IMR-90 (cell line): ENCODE results near the gene PCDHGA4. TPM values are rescaled to one million over a fixed set of nuclear protein-coding genes. Genes with fewer than 3 reads are reported as not detected.
"Not testable (repeated sequence)": the region's sequence is repeated elsewhere in the genome, so short reads cannot be mapped to it uniquely, and the experiment has no call there.

Source experiments
- ATAC-seq: fragments of 200-7000 bp; cut with Tn5 transposase; 2 replicates; pipeline ENCODE4 v1.9.1; 2020; ENCODE audit warnings: low read depth, mild to moderate bottlenecking, moderate library complexity
- BruUV-seq: library from RNA; stranded (reverse); fragments of 400-500 nt; replicated peaks from 2 replicates; lab custom pipeline; 2021; lab: Mats Ljungman, UMichigan
- CTCF ChIA-PET: fragments of 300-600 bp; formaldehyde crosslinking; extraction: SDS; loops from one replicate; lab custom pipeline; 2021; ENCODE audit warnings: antibody characterized with exemption; lab: Yijun Ruan, JAX
- POLR2A ChIA-PET: fragments of 300-600 bp; sonication (Branson Sonifier 250); formaldehyde crosslinking; loops from one replicate; lab custom pipeline; 2022; ENCODE audit warnings: antibody characterized with exemption; ENCODE audit not compliant: unreplicated experiment; lab: Charles Lee
- DNase-seq: peaks from one replicate; pipeline ENCODE4 v3.0.0; 2013
- H2AFZ ChIP-seq: replicated peaks from 2 replicates; pipeline ENCODE3; 2013; ENCODE audit warnings: low read length, mild to moderate bottlenecking; ENCODE audit not compliant: poor library complexity
- H2AK5ac ChIP-seq: 2 replicates; pipeline ENCODE4 v1.6.1; 2013; ENCODE audit warnings: low read depth, low read length, inconsistent platforms
- H2AK9ac ChIP-seq: replicated peaks from 2 replicates; pipeline ENCODE3; 2013; ENCODE audit warnings: mild to moderate bottlenecking, low read depth, low read length, moderate library complexity; ENCODE audit not compliant: poor library complexity
- H2BK120ac ChIP-seq: 2 replicates; pipeline ENCODE4 v1.6.1; 2013; ENCODE audit warnings: low read depth, low read length, inconsistent platforms
- H2BK15ac ChIP-seq: 3 replicates; pipeline ENCODE4 v1.6.1; 2013; ENCODE audit warnings: low read depth, low read length, inconsistent platforms
- H2BK20ac ChIP-seq: 2 replicates; pipeline ENCODE4 v1.6.1; 2013; ENCODE audit warnings: low read depth, mild to moderate bottlenecking, inconsistent platforms, low read length, moderate library complexity
- H2BK5ac ChIP-seq: 2 replicates; pipeline ENCODE4 v1.6.1; 2013; ENCODE audit warnings: mild to moderate bottlenecking, low read depth, low read length, inconsistent platforms; ENCODE audit not compliant: poor library complexity, severe bottlenecking
- H3K14ac ChIP-seq: replicated peaks from 2 replicates; pipeline ENCODE4 v1.6.1; 2013; ENCODE audit warnings: low read depth, low read length, inconsistent platforms
- H3K18ac ChIP-seq: 2 replicates; pipeline ENCODE4 v1.6.1; 2013; ENCODE audit warnings: low read depth, low read length, control low read depth
- H3K23ac ChIP-seq: 2 replicates; pipeline ENCODE4 v1.6.1; 2013; ENCODE audit warnings: low read depth, low read length, inconsistent platforms
- H3K27ac ChIP-seq: 2 replicates; pipeline ENCODE4 v1.5.1; 2013; ENCODE audit warnings: mild to moderate bottlenecking, control low read depth, low read length; ENCODE audit not compliant: insufficient read depth
- H3K27me3 ChIP-seq: 2 replicates; pipeline ENCODE4 v1.6.1; 2013; ENCODE audit warnings: low read length; ENCODE audit not compliant: control insufficient read depth, insufficient read depth
- H3K36me3 ChIP-seq: 2 replicates; pipeline ENCODE4 v1.6.1; 2013; ENCODE audit warnings: low read length, mixed read lengths; ENCODE audit not compliant: control insufficient read depth, insufficient read depth
- H3K4ac ChIP-seq: 2 replicates; pipeline ENCODE4 v1.6.1; 2013; ENCODE audit warnings: low read depth, low read length, inconsistent platforms
- H3K4me1 ChIP-seq: 2 replicates; pipeline ENCODE4 v1.6.1; 2013; ENCODE audit warnings: low read length, mixed read lengths; ENCODE audit not compliant: control insufficient read depth, insufficient read depth
- H3K4me2 ChIP-seq: 2 replicates; pipeline ENCODE4 v1.6.1; 2013; ENCODE audit warnings: low read depth, mild to moderate bottlenecking, control low read depth, low read length, moderate library complexity
- H3K4me3 ChIP-seq: 2 replicates; pipeline ENCODE4 v1.5.1; 2013; ENCODE audit warnings: low read depth, mild to moderate bottlenecking, control low read depth, low read length, moderate library complexity; ENCODE audit not compliant: insufficient read depth
- H3K56ac ChIP-seq: 2 replicates; pipeline ENCODE4 v1.6.1; 2013; ENCODE audit warnings: low read length, inconsistent platforms; ENCODE audit not compliant: insufficient read depth; ENCODE audit errors: extremely low read depth
- H3K79me1 ChIP-seq, 2 experiments: 2 replicates each; pipeline ENCODE4 v1.6.1; 2013; ENCODE audit warnings: low read length in 2 of 2, inconsistent platforms in 1 of 2, low read depth in 1 of 2
- H3K9ac ChIP-seq: 2 replicates; pipeline ENCODE4 v1.6.1; 2013; ENCODE audit warnings: low read depth, low read length, control low read depth
- H3K9me1 ChIP-seq: 2 replicates; pipeline ENCODE4 v1.6.1; 2013; ENCODE audit warnings: low read length, inconsistent platforms; ENCODE audit not compliant: insufficient read depth
- H3K9me3 ChIP-seq: 2 replicates; pipeline ENCODE4 v1.6.1; 2013; ENCODE audit warnings: low read length; ENCODE audit not compliant: control insufficient read depth, insufficient read depth
- H4K20me1 ChIP-seq: 2 replicates; pipeline ENCODE4 v1.6.1; 2013; ENCODE audit warnings: low read length, inconsistent platforms; ENCODE audit not compliant: insufficient read depth
- H4K5ac ChIP-seq: 2 replicates; pipeline ENCODE4 v1.6.1; 2013; ENCODE audit warnings: mild to moderate bottlenecking, low read depth, low read length, control low read depth
- H4K8ac ChIP-seq, 2 experiments: 2 replicates each; pipeline ENCODE4 v1.6.1; 2013; ENCODE audit warnings: low read depth in 2 of 2, low read length in 2 of 2, control low read depth in 1 of 2, inconsistent platforms in 1 of 2
- H4K91ac ChIP-seq: 2 replicates; pipeline ENCODE4 v1.6.1; 2013; ENCODE audit warnings: low read depth, low read length, inconsistent platforms; ENCODE audit not compliant: insufficient read depth
- MAFK ChIP-seq: IDR thresholded peaks from 2 replicates; pipeline ENCODE4 v1.6.1; 2012; ENCODE audit warnings: low read depth, low read length, improper control_type of control experiment
- WGBS, 2 experiments: methylation state at CpG; one replicate each; pipeline versions ENCODE4 v1.1.5 to v1.1.7; 2013; ENCODE audit warnings: missing lambda C conversion rate in 2 of 2; ENCODE audit not compliant: insufficient read length in 1 of 2; ENCODE audit errors: extremely low coverage in 2 of 2; 5-methylcytosine and 5-hydroxymethylcytosine counted together
- dilution Hi-C: fragments of 300-500 bp; cut with HindIII; formaldehyde crosslinking; loops from one replicate; pipeline ENCODE4 v1.14.3; 2018; ENCODE audit warnings: low sequenced_read_pairs; ENCODE audit not compliant: unreplicated experiment
- in situ Hi-C: fragments of 300-500 bp; cut with MboI; formaldehyde crosslinking; loops from 3 replicates; pipeline ENCODE4 v1.14.3; 2019; ENCODE audit warnings: low sequenced_read_pairs, inconsistent platforms, mixed read lengths
- intact Hi-C: fragments of 100-400 bp; cut with micrococcal nuclease; formaldehyde crosslinking; loops from 2 replicates; pipeline ENCODE4 v1.10.0; 2022
- polyA plus RNA-seq, 3 experiments: library from polyadenylated mRNA; depleted of rRNA; stranded (reverse); fragments of >200 nt; gene quantifications; 2 replicates each; pipeline ENCODE4 v1.2.3, GENCODE V29; 2012; ENCODE audit warnings: low replicate concordance in 1 of 3
- total RNA-seq: library from RNA; depleted of rRNA; stranded (reverse); fragments of >200 nt; gene quantifications from 2 replicates; pipeline ENCODE4 v1.2.3, GENCODE V29; 2012

Gene PCDHGA4
- total and polyA plus RNA-seq, 2 of the 4 experiments (the other 2 are of a cell fraction): 3.5 to 5.4 TPM

DNA sequence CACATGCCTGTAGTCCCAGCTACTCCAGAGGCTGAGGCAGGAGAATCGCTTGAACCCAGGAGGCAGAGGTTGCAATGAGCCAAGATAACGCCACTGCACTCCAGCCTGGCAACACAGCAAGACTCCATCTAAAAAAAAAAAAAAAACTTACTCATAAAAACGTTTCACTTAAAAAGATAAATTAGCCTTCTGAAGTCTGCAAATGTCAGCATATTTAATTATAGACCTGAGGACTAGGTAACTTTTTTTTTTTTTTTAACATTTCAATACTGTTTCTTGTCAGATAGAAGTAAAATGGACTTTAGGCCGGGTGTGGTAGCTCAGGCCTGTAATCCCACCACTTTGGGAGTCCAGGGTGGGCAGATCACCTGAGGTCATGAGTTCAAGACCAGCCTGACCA lies 37.9 kb upstream of the PCDHGA4 start:
- CTCF ChIA-PET, H4K20me1 ChIP-seq, H3K18ac ChIP-seq, H3K4me2 ChIP-seq, H3K23ac ChIP-seq, H4K91ac ChIP-seq, POLR2A ChIA-PET, H2AFZ ChIP-seq, H2AK5ac ChIP-seq, H2BK20ac ChIP-seq, H2AK9ac ChIP-seq, BruUV-seq, DNase-seq, H3K4me1 ChIP-seq, H4K8ac ChIP-seq, H3K27ac ChIP-seq, H3K14ac ChIP-seq, H3K9ac ChIP-seq, in situ Hi-C loops, H4K5ac ChIP-seq, ATAC-seq, dilution Hi-C loops, H2BK120ac ChIP-seq, H3K27me3 ChIP-seq, H2BK5ac ChIP-seq, H3K4ac ChIP-seq, H3K56ac ChIP-seq, H3K9me1 ChIP-seq, intact Hi-C loops, H2BK15ac ChIP-seq, H3K4me3 ChIP-seq: not testable (repeated sequence)
- Histone ChIP-seq H3K36me3 (peaks cover 12% of the 10 kb centered on the region), H3K79me1 (peaks cover 15 to 17% of the 10 kb centered on the region in 2 experiments), H3K9me3 (peaks cover 50% of the 10 kb centered on the region)
- no CpG with 5 or more reads among the region's 4 CpGs for WGBS, 2 experiments
- peak; percentile 22; the same call in 1 of the 2 replicates for TF ChIP-seq MAFK
